ENCODE measurements around the gene MASP1. TPM values are rescaled to one million over a fixed set of nuclear protein-coding genes. Genes with fewer than 3 reads are reported as not detected.

MASP1 gene
- total and polyA plus RNA-seq, 2 donors (not counting 1 experiment from before 2014, with no cell fraction given) = 145 to 328 TPM

- Histone ChIP-seq H3K36me3 (ENCODE audit: control insufficient read depth, insufficient read depth, low read length) (peaks cover 12% of the 10 kb centered on the region), H3K4me2 (ENCODE audit: extremely low read depth, insufficient read depth, low read length) (no peak overlapping the region), H3K4me3 (replicated peaks in 1 of 4; ENCODE audit: control extremely low read depth in 1 of 4, insufficient read depth in 1 of 4, low read depth in 3 of 4, low read length in 4 of 4) (no peak overlapping the region), H2AFZ (ENCODE audit: low read length) (no peak overlapping the region), H3K9me3 (ENCODE audit: control insufficient read depth, insufficient read depth, low read depth, low read length) (no peaks in the 10 kb centered on the region), H3K4me1 (ENCODE audit: control insufficient read depth, extremely low read depth, insufficient read depth, low read length) (peaks cover 5% of the 10 kb centered on the region), H3K27ac (ENCODE audit: insufficient read depth, low read length) (no peak overlapping the region), H4K20me1 (ENCODE audit: control insufficient read depth, extremely low read depth, insufficient read depth, low read length) (no peaks in the 10 kb centered on the region), H3K9ac (ENCODE audit: insufficient read depth, low read length) (no peak overlapping the region), H3K79me2 (ENCODE audit: control insufficient read depth, insufficient read depth, low read length) (no peaks in the 10 kb centered on the region), H3K27me3 (ENCODE audit: control insufficient read depth, insufficient read depth, low read length) (no peaks in the 10 kb centered on the region)
- TF ChIP-seq EZH2 (IDR thresholded peaks at IDR 0.05; ENCODE audit: low read length, missing control alignments) (no peak), CTCF (conservative IDR thresholded peaks at IDR 0.05 in 1 of 2, IDR thresholded peaks at IDR 0.05 in 1 of 2; ENCODE audit: low read depth in 1 of 2, low read length in 2 of 2) (no peak)
- no peak for DNase-seq (ENCODE audit: low read depth in 2 of 2)
Measured at GRCh38 chr3:187257471-187257870, 34.1 kb downstream of the MASP1 start.

- Histone ChIP-seq H3K79me2 (ENCODE audit: control insufficient read depth, insufficient read depth, low read length) (no peaks in the 10 kb centered on the region), H3K9me3 (ENCODE audit: control insufficient read depth, insufficient read depth, low read depth, low read length) (no peaks in the 10 kb centered on the region), H4K20me1 (ENCODE audit: control insufficient read depth, extremely low read depth, insufficient read depth, low read length) (no peaks in the 10 kb centered on the region), H3K27ac (ENCODE audit: insufficient read depth, low read length) (no peak overlapping the region), H3K27me3 (ENCODE audit: control insufficient read depth, insufficient read depth, low read length) (no peaks in the 10 kb centered on the region), H3K4me1 (ENCODE audit: control insufficient read depth, extremely low read depth, insufficient read depth, low read length) (peaks cover 2% of the 10 kb centered on the region), H3K9ac (ENCODE audit: insufficient read depth, low read length) (no peak overlapping the region), H3K36me3 (ENCODE audit: control insufficient read depth, insufficient read depth, low read length) (peaks cover 10% of the 10 kb centered on the region), H2AFZ (ENCODE audit: low read length) (no peak overlapping the region), H3K4me3 (replicated peaks in 1 of 4; ENCODE audit: control extremely low read depth in 1 of 4, insufficient read depth in 1 of 4, low read depth in 3 of 4, low read length in 4 of 4) (no peak overlapping the region), H3K4me2 (ENCODE audit: extremely low read depth, insufficient read depth, low read length) (no peak overlapping the region)
- no peak for DNase-seq (ENCODE audit: low read depth in 2 of 2)
- TF ChIP-seq EZH2 (IDR thresholded peaks at IDR 0.05; ENCODE audit: low read length, missing control alignments) (no peak), CTCF (conservative IDR thresholded peaks at IDR 0.05 in 1 of 2, IDR thresholded peaks at IDR 0.05 in 1 of 2; ENCODE audit: low read depth in 1 of 2, low read length in 2 of 2) (no peak)
Measured at GRCh38 chr3:187256051-187256616, 35.4 kb downstream of the MASP1 start.

GRCh38 chr3:187255314-187255713 is 36.2 kb downstream of the MASP1 start:
- peaks cover 7% of the 10 kb centered on the region for H3K36me3 ChIP-seq (ENCODE audit: control insufficient read depth, insufficient read depth, low read length)

More at GRCh38 chr3:187255314-187255713, 36.2 kb downstream of the MASP1 start:
- no peak overlapping the region for H3K4me2 ChIP-seq (ENCODE audit: extremely low read depth, insufficient read depth, low read length)
- H2AFZ ChIP-seq (ENCODE audit: low read length) = no peak overlapping the region
- H3K9me3 ChIP-seq (ENCODE audit: control insufficient read depth, insufficient read depth, low read depth, low read length) = no peaks in the 10 kb centered on the region
- no peaks in the 10 kb centered on the region for H3K27me3 ChIP-seq (ENCODE audit: control insufficient read depth, insufficient read depth, low read length)
- no peak for TF ChIP-seq EZH2 (IDR thresholded peaks at IDR 0.05; ENCODE audit: low read length, missing control alignments)
- TF ChIP-seq CTCF (conservative IDR thresholded peaks at IDR 0.05 in 1 of 2, IDR thresholded peaks at IDR 0.05 in 1 of 2; ENCODE audit: low read depth in 1 of 2, low read length in 2 of 2) = no peak
- no peaks in the 10 kb centered on the region for H3K79me2 ChIP-seq (ENCODE audit: control insufficient read depth, insufficient read depth, low read length)
- no peak overlapping the region for H3K9ac ChIP-seq (ENCODE audit: insufficient read depth, low read length)
- no peaks in the 10 kb centered on the region for H4K20me1 ChIP-seq (ENCODE audit: control insufficient read depth, extremely low read depth, insufficient read depth, low read length)
- H3K4me3 ChIP-seq (replicated peaks in 1 of 4; ENCODE audit: control extremely low read depth in 1 of 4, insufficient read depth in 1 of 4, low read depth in 3 of 4, low read length in 4 of 4) = no peak overlapping the region
- no peaks in the 10 kb centered on the region for H3K4me1 ChIP-seq (ENCODE audit: control insufficient read depth, extremely low read depth, insufficient read depth, low read length)
- DNase-seq (ENCODE audit: low read depth in 2 of 2) = no peak
- H3K27ac ChIP-seq (ENCODE audit: insufficient read depth, low read length) = no peak overlapping the region

Measured in fibroblast of lung (primary cell).